UCSD-AML1 (cell line): Measurements from ENCODE around the gene ADCY10.
A peak's percentile ranks its signal among the peaks of the same experiment; 100 is the strongest.
"Not testable (repeated sequence)": the region's sequence is repeated elsewhere in the genome, so short reads cannot be mapped to it uniquely, and the experiment has no call there.

Source experiments
- DNase-seq: peaks from one replicate; lab custom pipeline; 2025; ENCODE audit not compliant: unreplicated experiment; lab: John Stamatoyannopoulos, UW

The ADCY10 gene

GRCh38 chr1:167815650-167816049, 98.3 kb downstream of the ADCY10 start:
- DNase-seq, result no peak

GRCh38 chr1:167812972-167813371, 101.0 kb downstream of the ADCY10 start:
- no peak for DNase-seq

- DNase-seq, result no peak
Observed at GRCh38 chr1:167808690-167809089, 105.2 kb downstream of the ADCY10 start.

GRCh38 chr1:167808104-167808503, 105.8 kb downstream of the ADCY10 start:
- DNase-seq, result no peak

- not testable (repeated sequence) for DNase-seq
Observed at GRCh38 chr1:167806676-167807075, 107.3 kb downstream of the ADCY10 start.

- not testable (repeated sequence) for DNase-seq
Observed at GRCh38 chr1:167806235-167806634, 107.7 kb downstream of the ADCY10 start.

GRCh38 chr1:167805041-167805556, 108.8 kb downstream of the ADCY10 start:
- DNase-seq, result no peak

GRCh38 chr1:167803358-167804207, 110.4 kb downstream of the ADCY10 start:
- peak; percentile 85 for DNase-seq

- DNase-seq, result no peak
Observed at GRCh38 chr1:167802235-167802634, 111.7 kb downstream of the ADCY10 start.

- DNase-seq, result no peak
Observed at GRCh38 chr1:167800251-167800650, 113.7 kb downstream of the ADCY10 start.

GRCh38 chr1:167799747-167800146, 114.2 kb downstream of the ADCY10 start:
- no peak for DNase-seq

GRCh38 chr1:167798952-167799351, 115.0 kb downstream of the ADCY10 start:
- DNase-seq, result no peak

- peak; percentile 43 for DNase-seq
Observed at GRCh38 chr1:167797015-167797414, 116.9 kb downstream of the ADCY10 start.

- DNase-seq, result no peak
Observed at GRCh38 chr1:167795810-167796740, 117.9 kb downstream of the ADCY10 start.

GRCh38 chr1:167794043-167794442, 119.9 kb downstream of the ADCY10 start:
- DNase-seq, result no peak

GRCh38 chr1:167792188-167792565, 121.8 kb downstream of the ADCY10 start:
- no peak for DNase-seq

GRCh38 chr1:167791281-167792187, 122.4 kb downstream of the ADCY10 start:
- DNase-seq, result no peak

- DNase-seq, result no peak
Observed at GRCh38 chr1:167790117-167790516, 123.8 kb downstream of the ADCY10 start.

GRCh38 chr1:167789501-167789900, 124.4 kb downstream of the ADCY10 start:
- DNase-seq, result no peak

GRCh38 chr1:167786502-167786901, 127.4 kb downstream of the ADCY10 start:
- DNase-seq, result no peak
